ENCODE results near the gene STEAP1.

DNA sequence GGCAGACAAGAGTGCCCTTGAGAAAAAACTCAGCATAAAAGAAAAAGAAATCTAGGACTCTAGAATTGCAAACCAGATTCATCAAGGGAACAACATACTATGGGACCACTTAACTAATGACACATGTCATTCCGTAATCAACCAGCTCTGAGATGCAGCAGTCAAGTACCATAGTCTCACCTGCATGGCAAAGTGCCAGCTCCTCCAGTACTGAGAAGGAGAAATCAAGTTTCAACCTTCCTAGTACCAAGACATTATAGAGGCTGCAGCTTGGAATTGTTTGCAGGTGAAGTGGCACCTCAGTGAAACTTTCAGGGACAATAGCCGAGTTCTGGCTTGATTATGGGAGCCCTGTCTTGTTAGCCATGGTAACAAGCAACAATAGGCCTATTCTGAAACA is 11.5 kb downstream of the STEAP1 start:
- no peak for TF ChIP-seq EP300 (IDR thresholded peaks at IDR 0.05)
- TF ChIP-seq, protein P1, sequence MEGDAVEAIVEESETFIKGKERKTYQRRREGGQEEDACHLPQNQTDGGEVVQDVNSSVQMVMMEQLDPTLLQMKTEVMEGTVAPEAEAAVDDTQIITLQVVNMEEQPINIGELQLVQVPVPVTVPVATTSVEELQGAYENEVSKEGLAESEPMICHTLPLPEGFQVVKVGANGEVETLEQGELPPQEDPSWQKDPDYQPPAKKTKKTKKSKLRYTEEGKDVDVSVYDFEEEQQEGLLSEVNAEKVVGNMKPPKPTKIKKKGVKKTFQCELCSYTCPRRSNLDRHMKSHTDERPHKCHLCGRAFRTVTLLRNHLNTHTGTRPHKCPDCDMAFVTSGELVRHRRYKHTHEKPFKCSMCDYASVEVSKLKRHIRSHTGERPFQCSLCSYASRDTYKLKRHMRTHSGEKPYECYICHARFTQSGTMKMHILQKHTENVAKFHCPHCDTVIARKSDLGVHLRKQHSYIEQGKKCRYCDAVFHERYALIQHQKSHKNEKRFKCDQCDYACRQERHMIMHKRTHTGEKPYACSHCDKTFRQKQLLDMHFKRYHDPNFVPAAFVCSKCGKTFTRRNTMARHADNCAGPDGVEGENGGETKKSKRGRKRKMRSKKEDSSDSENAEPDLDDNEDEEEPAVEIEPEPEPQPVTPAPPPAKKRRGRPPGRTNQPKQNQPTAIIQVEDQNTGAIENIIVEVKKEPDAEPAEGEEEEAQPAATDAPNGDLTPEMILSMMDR (IDR thresholded peaks at IDR 0.05) = no peak
